GM13976 (cell line): ENCODE data around the gene FOXF1.

Experiments
- DNase-seq: peaks from one replicate; pipeline ENCODE4 v3.0.0; 2012; ENCODE audit warnings: low spot score
- in situ Hi-C: fragments of 300-500 bp; cut with MboI; formaldehyde crosslinking; loops from one replicate; pipeline ENCODE4 v1.12.0; 2022; ENCODE audit warnings: low sequenced_read_pairs, mixed read lengths, inconsistent platforms; ENCODE audit not compliant: unreplicated experiment
- TF ChIP-seq, protein P1 (sequence below): IDR thresholded peaks from 2 replicates; pipeline ENCODE4 v1.5.1; 2012; ENCODE audit warnings: borderline replicate concordance, mild to moderate bottlenecking; ENCODE audit not compliant: insufficient read depth; ENCODE audit errors: extremely low read depth, missing control alignments, control extremely low read depth

Gene FOXF1

DNA sequence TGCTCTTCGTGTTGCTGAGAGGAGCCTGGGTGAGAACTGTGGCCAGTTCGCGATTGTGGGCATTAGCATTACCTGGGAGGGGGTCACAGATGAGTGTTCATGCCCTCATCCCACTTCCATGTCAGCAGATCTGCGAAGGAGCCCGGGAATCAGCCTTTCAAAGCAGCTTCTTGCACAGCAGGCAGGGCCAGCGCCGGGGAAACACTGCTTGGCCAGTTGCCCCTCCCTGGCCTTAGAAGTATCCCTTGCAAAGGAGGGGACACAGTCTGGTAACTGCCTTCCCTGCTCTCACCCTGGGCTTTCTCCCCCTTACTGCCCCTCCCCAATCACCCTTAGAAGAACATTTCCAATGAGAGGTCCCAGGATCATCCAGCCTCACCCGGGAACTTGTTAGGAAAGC is 42.8 kb upstream of the FOXF1 start:
- TF ChIP-seq, protein P1, sequence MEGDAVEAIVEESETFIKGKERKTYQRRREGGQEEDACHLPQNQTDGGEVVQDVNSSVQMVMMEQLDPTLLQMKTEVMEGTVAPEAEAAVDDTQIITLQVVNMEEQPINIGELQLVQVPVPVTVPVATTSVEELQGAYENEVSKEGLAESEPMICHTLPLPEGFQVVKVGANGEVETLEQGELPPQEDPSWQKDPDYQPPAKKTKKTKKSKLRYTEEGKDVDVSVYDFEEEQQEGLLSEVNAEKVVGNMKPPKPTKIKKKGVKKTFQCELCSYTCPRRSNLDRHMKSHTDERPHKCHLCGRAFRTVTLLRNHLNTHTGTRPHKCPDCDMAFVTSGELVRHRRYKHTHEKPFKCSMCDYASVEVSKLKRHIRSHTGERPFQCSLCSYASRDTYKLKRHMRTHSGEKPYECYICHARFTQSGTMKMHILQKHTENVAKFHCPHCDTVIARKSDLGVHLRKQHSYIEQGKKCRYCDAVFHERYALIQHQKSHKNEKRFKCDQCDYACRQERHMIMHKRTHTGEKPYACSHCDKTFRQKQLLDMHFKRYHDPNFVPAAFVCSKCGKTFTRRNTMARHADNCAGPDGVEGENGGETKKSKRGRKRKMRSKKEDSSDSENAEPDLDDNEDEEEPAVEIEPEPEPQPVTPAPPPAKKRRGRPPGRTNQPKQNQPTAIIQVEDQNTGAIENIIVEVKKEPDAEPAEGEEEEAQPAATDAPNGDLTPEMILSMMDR: no peak
- in situ Hi-C loops: no loop called here
- no peak for DNase-seq

DNA sequence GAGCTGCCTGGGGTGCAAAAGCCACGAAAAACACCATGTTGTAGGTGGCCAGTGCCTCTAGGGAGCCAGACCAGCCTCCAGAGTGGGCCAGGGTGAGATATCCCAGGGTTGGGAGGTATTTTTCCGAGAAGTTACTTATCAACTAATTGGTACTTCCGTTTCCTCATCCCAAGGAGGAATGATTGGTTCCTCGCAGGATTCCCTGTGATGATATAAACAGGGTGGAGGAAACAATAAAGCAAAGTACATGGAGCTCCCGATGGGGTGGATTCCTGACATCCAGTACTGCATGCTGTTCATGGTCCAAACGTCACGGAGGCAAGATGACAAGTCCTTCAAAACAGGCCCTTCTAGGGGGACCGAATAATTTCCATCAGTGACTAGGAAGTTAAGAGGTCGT is 39.4 kb upstream of the FOXF1 start:
- in situ Hi-C loops: no loop called here
- TF ChIP-seq, protein P1: no peak
- DNase-seq: no peak

DNA sequence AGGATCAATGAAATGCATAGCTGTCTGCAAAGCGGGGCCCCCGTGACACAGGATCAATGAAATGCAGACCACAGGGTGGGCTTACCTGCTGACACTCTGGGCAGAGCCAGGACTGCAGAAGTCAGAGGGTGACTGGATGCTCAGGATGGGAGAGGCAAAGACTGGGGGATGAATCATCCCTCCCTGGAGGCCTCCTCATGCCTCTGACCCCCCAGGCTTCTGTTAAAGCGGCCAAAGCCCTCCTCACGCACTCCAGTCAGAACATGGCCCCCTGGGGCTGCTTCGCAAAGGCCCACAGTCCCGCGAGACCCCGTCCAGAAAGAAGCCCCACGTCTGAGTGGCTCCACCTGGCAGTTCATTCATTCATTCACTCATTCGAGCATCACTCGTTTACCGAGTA is 38.4 kb upstream of the FOXF1 start:
- in situ Hi-C loops: no loop called here
- TF ChIP-seq, protein P1: no peak
- DNase-seq: no peak

DNA sequence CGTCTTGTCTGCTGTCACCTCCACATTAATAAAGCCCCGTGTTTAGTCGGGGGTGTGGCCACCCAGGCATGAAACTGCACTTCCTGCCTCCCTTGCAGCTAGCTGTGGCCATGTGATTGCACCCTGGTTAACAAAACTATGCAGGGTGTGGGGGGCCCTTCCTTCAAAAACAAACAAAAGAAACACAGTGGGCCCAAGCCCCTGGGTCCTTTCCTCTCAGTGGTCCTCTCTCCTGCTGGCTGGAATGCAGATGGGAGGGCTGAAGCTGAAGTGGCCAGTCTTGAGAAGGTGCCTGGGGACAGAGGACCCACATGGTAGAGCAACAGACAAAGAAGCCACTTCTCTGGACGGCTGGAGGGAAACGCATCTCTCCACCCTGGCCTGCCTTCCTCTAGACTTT is 38.0 kb upstream of the FOXF1 start:
- in situ Hi-C loops: no loop called here
- TF ChIP-seq, protein P1: no peak
- DNase-seq: no peak

DNA sequence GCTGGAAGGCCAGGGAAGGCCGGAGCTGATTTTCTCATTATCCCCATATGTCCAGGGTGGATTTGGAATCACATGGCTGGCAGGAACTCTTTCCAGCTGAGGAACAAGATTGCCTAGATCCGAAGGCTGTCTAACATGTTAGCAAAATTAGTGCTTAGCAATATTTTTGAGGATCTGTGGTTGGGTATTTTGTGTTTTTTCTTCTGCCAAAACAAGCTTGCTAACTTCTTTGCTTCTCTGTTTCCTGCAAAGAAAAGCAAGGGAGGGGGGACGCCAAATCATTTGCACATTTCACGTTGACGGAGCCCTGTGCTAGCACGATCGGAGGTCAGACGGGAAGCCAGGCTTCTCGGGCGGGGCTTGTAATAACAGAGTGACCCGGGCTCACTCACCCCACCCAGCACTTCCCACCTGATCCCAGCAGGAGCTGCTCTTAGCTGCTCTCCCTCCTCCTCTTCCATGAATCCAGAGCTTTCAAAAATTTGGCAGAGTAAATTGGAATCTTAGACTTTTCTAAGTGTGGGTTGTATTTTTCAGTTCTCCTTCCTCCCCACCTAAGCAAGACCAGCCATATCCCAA is 33.3 kb upstream of the FOXF1 start:
- TF ChIP-seq, protein P1: no peak
- in situ Hi-C loops: no loop called here
- DNase-seq: no peak

DNA sequence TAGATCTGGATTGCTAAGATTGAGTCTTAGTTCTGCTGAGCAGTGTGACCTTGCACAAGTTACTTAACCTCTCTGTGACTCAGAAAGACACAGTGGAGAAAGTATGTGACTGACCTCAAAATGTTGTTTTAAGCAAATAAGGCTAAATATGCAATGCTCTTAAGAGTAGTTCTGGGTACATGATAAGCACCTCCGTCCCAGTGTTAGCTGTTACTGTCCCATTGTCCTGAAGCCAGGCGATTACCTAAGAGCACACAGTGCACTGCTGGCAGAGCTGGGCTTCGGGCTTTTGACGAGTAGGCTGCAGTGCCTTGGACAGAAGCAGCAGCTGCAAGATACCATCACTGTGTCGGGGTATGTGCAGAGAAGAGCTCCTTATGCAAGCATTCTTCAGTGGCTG is 32.7 kb upstream of the FOXF1 start:
- in situ Hi-C loops: no loop called here
- DNase-seq: no peak
- TF ChIP-seq, protein P1: no peak
